ENCODE data around the gene KCNK15.

The KCNK15 gene

GRCh38 chr20:44790638-44791393 is 45.2 kb downstream of the KCNK15 start:
- no peak for TF ChIP-seq ZNF274 (IDR thresholded peaks at IDR 0.05; ENCODE audit: low read depth, low read length)
- H3K4me3 ChIP-seq (ENCODE audit: low read length), result no peak overlapping the region

- no peak for TF ChIP-seq ZNF274 (IDR thresholded peaks at IDR 0.05; ENCODE audit: low read depth, low read length)
Measured at GRCh38 chr20:44792796-44793195, 47.1 kb downstream of the KCNK15 start.

GRCh38 chr20:44795836-44796235 is 50.2 kb downstream of the KCNK15 start:
- no peak for TF ChIP-seq ZNF274 (IDR thresholded peaks at IDR 0.05; ENCODE audit: low read depth, low read length)
- H3K4me3 ChIP-seq (ENCODE audit: low read length), result no peak overlapping the region

More at GRCh38 chr20:44792796-44793195, 47.1 kb downstream of the KCNK15 start:
- no peak overlapping the region for H3K4me3 ChIP-seq (ENCODE audit: low read length)

- no peak overlapping the region for H3K4me3 ChIP-seq (ENCODE audit: low read length)
- no peak for TF ChIP-seq ZNF274 (IDR thresholded peaks at IDR 0.05; ENCODE audit: low read depth, low read length)
Measured at GRCh38 chr20:44796311-44796710, 50.6 kb downstream of the KCNK15 start.

- TF ChIP-seq ZNF274 (IDR thresholded peaks at IDR 0.05; ENCODE audit: low read depth, low read length), result no peak
- H3K4me3 ChIP-seq (ENCODE audit: low read length), result no peak overlapping the region
Measured at GRCh38 chr20:44796758-44797457, 51.2 kb downstream of the KCNK15 start.

- TF ChIP-seq ZNF274 (IDR thresholded peaks at IDR 0.05; ENCODE audit: low read depth, low read length), result no peak
- H3K4me3 ChIP-seq (ENCODE audit: low read length), result no peak overlapping the region
Measured at GRCh38 chr20:44799691-44800090, 54.0 kb downstream of the KCNK15 start.

- TF ChIP-seq ZNF274 (IDR thresholded peaks at IDR 0.05; ENCODE audit: low read depth, low read length), result no peak
- no peak overlapping the region for H3K4me3 ChIP-seq (ENCODE audit: low read length)
Measured at GRCh38 chr20:44800391-44801046, 54.9 kb downstream of the KCNK15 start.

Measured in GM08714 (cell line).